Right lung (tissue), 5 donors: ENCODE results near the gene FAM13A. TPM values are rescaled to one million over a fixed set of nuclear protein-coding genes. Genes with fewer than 3 reads are reported as not detected.
"Not testable (repeated sequence)": the region's sequence is repeated elsewhere in the genome, so short reads cannot be mapped to it uniquely, and the experiment has no call there.

Source experiments
- DNase-seq, 2 donors: peaks; one replicate each; pipeline ENCODE4 v3.0.0-alpha.2; 2013
- polyA plus RNA-seq, 5 donors: library from polyadenylated mRNA; unstranded; fragments of 120-200 nt; gene quantifications; one replicate each; pipeline versions ENCODE4 v1.2.1 to v1.2.3, GENCODE V29; 2013; ENCODE audit warnings: inconsistent platforms in 1 of 5, low replicate concordance in 1 of 5; ENCODE audit not compliant: insufficient read length in 5 of 5, insufficient read depth in 1 of 5

FAM13A gene
- polyA plus RNA-seq, 5 donors, result 40.8 to 65.3 (median 60.1) TPM

DNA sequence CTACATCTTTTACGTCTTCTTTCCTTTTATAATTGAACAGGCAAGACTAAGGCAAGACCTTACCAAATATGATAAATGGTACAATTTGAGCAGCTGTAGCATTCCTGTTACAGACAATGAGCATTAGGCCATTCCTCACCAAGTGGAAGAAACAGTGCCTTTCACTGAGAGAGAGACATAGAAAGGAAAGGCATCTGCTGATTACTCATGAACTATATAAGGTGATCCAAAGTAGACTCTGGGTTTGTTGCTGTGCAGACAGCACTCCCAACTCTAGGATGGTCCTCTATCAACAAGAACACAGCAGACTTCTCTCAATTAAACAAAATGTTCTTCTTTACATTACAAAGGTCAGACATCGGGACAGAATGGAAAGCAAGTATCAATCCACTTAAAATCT lies 91.9 kb downstream of the FAM13A start:
- DNase-seq, result no peak

DNA sequence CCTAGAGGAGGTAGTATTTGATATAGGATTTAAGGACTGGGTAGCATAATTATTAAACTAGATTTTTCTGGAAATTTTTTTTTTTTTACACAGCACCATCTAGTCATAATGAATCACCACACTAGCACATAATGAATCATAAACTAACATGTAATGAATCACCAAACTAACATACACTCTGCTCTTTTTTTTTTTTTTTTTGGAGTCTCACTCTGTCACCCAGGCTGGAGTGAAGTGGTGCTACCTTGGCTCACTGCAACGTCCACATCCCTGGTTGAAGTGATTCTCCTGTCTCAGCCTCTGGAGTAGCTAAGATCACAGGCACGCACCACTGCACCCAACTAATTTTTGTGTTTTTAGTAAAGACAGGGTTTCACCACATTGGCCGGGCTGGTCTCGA lies 92.5 kb downstream of the FAM13A start:
- no peak for DNase-seq

DNA sequence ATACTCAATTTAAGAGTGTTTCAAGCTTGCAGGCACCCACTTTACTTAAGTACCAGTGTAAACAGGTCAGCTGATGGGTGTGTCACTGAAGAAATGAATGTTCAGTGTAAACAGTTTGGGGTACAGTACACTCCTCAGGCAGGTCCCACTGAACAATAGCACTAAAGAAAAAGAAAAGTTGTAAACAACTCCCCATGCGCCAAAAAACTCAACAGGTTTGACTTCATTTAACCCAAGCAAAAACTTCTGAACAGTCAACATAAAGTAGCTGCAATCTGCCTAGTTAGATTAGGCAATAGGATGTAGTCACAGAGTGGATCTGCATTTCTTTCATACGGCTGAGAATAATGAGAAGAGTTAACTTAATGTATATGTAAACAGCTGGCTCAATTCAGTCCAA lies 93.2 kb downstream of the FAM13A start:
- DNase-seq, result no peak

DNA sequence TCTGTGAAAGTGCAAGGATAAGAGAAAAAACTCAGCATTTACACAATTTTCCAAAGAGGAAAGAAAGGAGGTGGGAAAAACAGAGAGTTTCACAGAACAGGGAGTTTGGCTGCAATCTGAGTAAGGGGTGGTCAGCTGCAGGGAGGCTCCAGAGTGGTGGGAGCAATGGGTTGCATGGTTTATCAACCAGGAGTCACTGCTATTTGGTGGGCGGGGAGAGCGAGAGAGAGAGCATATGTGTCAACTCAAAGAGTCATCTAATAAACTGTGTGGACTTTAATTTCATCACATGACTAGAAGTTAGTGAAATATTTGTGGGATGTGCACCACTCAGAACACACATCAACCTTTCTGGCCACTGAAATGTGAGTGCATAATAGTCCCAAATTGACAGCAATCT lies 94.6 kb downstream of the FAM13A start:
- DNase-seq, result no peak

DNA sequence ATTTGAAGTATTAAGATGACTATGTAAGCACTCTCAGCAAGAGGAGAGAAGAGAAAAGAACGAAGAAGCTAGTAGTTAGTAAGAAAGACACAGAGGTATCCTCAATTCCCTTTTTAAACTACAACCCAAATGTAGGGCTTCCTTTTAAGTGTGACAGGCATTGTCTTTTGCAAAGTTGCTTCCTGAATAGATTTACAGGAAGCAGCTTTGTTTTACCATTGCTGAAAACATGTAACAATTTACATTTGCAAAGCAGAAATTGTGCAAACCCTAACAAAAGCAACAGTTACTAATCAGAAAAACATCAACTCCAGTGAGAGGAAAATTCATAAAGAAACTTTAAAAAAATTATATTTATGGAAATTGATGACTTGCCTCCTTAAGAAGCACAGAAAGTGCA lies 96.4 kb downstream of the FAM13A start:
- no peak for DNase-seq

DNA sequence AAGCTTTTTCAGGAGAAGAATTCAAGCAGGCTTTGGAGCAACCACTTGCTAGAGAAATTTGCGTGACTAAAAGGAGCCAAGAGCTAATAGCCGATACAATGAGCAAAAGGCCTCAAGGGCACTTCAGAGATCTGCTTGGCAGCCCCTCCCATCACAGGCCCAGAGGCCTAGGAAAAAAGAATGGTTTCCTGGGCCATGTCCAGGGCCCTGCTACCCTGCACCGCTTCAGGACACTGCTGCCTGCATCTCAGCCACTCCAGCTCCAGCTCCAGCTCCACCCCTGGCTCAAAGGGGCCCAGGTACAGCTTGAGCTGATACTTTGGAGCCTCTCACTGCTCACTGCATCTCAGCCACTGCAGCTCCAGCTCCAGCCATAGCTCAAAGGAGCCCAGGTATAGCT lies 98.9 kb downstream of the FAM13A start:
- DNase-seq, result no peak

DNA sequence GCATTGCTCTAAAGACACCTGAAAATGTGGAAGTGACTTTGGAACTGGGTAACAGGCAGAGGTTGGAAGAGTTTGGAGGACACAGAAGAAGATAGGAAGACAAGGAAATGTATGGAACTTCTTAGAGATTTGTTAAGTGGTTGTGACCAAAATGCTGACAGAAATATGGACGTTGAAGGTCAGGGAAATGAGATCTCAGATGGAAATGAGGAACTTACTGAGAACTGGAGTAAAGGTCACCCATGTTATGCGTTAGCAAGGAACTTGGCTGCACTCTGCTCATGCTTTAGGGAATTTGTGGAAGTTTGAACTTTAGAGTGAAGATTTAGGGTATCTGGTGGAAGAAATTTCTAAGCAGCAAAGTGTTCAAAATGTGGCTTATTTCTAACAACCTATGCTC lies 99.4 kb downstream of the FAM13A start:
- no peak for DNase-seq

DNA sequence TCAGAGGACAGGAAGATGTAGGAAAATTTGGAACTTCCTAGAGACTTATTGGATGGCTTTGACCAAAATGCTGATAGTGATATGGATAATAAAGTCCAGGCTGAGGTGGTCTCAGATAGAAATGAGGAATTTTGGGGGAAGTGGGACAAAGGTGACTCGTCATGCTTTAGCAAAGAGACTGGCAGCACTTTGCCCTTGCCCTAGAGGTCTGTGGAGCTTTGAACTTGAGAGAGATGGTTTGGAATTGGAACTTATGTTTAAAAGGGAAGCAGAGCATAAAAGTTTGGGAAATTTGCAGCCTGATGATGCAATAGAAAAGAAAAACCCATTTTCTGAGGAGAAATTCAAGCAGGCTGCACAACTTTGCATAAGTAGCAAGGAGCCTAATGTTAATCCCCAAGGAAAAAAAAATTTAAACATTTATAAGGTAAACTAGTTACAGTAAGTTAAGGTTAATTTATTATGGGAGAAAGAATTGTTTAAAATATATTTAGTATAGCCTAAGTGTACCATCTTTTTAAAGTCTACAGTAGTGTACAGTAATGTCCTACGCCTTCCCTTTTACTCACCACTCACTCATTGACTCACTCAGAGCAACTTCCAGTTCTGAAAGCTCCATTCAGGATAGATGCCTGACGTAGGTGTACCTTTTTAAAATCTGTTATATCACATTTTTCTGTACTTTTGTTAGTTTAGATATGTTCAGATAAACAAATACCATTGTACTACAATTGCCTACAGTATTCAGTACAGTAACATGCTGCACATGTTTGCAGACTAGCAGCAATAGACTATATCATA lies 101.2 kb downstream of the FAM13A start:
- DNase-seq, result no peak

DNA sequence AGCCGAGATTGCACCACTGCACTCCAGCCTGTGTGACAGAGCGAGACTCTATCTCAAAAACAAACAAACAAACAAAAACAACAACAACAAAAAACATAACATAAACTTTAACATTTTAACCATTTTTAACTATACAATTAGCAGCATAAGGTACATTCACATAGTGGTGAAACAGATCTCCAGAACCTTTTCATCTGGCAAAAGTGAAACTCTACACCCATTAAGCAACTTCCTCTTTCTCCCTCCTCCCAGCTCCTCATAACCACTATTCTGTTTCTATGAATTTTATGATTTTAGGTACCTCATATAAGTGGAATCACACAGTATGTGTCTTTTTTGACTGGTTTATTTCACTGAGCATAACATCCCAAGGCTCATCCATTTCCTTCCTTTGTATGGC lies 103.6 kb downstream of the FAM13A start:
- no peak for DNase-seq

DNA sequence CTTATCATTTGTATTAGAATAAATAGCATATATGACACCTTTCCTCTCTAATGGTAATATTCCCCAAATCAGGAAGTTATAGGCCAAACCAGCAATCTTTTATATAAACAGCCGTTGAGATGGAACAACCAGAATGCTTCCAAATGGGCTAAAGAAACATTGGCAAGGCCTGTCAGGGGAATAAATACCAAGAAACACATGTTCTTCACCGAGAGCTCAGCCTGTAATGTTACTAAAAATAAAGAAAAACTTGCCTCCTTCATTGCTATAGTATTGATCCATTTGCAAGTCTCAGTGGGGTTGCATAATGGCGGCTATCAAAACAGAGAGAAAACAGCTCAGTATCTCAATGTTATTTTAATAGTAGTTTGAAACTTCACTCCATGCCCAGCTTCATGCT lies 104.9 kb downstream of the FAM13A start:
- no peak for DNase-seq

DNA sequence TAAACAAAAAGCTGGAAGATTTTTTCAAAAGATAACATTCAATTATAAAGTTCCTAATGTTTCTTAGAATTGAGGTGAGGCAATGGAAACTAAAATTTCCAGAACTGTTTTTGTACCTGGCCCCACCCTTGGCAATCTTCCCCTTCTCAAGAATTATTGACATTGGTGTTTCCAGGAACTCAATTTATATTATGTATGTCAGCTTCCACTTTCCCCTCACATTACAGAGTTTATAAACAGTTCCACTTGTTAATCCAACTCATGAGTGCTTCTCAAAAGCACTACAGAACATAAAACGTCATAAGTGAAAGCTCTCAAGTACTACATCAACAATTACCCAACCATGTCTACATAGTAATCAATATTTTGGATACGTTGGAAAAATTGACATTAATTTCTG lies 107.4 kb downstream of the FAM13A start:
- peak in 1 of 2 donors; percentile 15 for DNase-seq

DNA sequence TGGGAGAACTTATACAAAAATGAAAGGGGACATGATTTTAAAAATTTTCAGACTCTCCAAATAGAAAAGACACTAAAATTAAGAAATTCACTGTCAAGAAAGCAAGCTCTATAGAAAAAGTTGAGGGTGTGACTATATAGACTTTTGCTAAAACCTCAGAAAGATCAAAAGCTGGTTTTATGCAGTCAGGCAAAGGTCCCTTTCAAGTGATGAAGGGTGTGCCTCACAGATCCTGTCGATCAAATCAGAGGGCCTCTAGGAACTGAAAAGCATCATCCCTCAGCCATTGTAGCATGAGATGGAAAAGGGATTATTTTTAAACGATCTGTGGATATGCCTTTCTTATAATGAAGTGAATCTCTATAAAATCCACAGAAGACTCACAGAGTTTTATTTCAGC lies 116.5 kb downstream of the FAM13A start:
- DNase-seq, result no peak

DNA sequence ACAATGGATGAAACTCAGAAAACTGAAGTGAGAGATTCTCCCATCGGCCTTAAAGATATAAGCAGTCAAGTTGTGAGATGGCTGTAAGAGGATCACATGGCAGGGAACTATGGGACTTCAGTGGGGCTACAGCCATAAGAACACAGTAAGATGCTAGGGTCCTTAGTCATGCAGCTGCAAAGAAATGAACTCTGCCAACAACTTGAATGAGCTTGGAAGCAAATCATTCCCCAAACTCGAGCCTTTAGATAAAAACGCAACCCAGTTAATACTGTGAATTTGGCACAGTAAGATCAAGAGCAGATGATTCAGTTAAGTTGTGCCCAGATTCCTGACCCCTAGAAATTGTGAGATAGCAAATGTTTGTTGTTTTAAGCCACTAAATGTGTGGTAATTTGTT lies 117.3 kb downstream of the FAM13A start:
- DNase-seq, result no peak

DNA sequence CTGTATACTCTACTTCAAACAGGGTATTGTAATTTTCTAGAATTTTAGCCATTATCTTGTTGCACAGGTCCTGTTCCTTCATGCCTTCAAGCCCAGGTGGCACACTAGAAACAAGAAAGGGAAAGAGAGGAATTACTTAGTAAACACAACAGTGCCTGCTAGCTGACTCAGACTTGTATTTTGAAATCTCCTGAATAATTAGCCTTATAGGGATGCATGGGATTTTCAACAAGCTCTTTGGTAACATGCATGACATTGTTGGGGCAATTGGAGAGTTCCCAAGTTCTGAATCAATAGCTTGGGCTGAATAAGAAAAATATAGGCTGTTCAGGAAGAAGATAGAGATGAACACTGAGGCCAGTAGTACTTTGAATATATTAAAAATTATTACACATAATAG lies 118.8 kb downstream of the FAM13A start:
- no peak for DNase-seq

DNA sequence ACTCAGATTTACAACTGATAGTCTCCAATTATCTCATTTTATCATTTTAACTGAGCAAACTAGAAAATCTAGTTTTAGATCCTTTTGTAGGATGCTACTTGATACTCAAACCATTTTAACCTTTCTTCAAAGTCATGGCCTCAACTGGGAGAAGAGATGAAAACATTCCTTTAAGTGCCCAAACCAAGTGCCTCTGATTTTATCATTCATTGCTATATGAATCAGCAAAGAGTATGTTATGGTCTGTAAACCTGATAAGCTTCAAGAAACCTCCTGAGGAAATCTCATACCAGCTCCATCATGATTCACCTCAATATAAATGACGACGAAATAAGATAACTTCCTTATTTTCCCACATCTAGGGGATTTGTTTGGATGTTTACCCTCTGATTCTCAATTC lies 119.9 kb downstream of the FAM13A start:
- no peak for DNase-seq

DNA sequence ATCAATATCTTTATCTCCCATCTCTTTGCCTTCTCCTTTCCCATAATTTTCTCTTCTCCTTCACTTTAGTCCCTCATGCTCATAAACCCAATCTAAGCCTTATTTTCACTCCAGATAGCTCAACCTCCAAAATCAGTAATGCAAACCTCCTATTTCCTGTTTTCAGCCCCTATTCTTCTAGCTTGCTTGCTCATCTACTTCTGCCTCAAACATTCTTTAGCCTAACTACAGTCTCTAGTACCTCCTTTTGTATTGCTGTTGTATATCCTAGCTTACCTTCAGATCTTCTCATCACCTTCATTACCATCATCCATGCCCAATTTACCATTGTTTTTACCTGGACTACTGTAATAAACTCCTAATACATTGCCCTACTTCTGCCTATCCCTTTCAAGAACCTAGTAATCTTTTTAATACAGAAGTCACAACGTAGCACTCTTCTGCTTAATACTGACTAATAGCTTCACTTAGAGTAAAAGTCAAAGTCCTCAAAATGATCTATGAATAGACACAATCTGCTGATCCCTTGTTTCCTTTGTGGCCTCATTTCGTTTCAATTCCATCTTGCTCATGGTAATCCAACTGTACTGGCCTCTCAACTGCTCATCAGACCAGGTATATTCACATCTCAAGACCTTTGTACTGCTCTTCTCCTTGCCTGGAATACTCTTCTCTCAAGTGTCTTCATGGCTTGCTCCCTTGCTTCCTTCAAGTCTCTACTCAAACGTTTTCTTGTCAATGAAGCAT lies 123.4 kb downstream of the FAM13A start:
- DNase-seq, result no peak

DNA sequence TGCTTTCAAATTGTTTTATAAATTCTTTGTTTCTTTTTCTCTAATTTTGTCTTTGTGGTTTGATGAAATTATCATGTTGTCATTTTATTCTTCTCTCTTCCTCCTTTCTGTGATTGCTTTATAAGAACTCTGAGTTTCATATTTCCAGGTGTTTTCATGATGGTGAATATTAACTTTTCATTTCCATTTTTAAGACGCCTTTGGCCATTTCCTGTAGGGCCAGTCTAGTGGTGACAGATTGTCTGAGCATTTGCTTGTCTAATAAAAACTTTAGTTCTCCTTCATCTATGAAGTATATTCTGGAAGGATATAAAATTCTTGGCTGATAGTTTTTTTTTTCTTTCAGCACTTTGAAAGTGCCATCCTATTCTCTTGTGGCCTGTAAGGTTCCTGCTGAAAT lies 128.1 kb downstream of the FAM13A start:
- no peak for DNase-seq

DNA sequence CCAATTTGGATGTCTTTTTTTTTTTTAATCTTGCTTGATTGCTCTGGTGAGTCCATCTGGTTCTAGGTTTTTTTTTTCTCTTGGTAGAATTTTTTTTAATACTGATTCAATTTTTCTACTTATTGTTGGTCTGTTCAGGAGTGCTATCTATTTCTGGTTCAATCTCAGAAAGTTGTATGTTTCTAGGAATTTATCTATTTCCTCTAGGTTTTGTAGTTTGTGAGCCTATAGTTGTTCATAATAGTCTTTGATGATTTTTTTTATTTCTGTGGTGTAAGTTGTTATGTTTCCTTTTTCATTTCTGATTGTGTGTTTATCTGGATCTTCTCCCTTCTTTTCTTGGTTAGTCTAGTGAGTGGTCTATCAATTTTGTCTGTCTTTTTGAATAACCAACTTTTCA lies 129.6 kb downstream of the FAM13A start:
- no peak for DNase-seq

DNA sequence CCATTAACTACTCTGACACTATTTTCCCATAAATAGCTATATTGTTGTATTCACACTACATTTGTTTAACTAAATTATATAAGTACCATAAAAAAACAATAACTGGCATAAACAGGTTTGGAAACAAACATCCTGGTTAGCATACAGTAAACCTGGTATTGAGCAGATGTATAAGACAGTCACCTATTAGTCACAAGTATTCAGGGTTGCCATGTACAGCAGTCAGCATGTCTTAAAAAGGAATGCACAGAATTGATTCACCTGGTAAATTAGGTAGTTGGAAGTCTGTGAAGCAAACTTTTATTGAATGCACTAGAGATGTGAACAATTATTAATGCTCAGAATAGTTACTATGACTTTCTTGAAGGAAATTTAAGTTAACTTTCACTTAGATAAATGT lies 137.9 kb downstream of the FAM13A start:
- no peak for DNase-seq

DNA sequence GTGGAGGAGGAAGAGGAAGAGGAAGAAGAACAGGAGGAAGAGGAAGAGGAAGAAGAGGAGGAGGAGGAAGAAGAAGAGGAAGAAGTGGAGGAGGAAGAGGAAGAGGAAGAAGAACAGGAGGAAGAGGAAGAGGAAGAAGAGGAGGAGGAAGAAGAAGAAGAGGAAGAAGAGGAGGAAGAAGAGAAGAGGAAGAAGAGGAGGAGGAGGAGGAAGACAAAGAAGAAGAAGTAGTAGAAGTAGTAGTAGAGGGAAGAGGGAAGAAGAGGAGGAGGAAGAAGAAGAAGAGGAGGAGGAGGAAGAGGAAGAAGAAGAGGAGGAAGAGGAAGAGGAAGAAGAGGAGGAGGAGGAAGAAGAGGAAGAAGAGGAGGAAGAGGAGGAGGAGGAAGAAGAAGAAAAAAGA lies 143.8 kb downstream of the FAM13A start:
- DNase-seq, result not testable (repeated sequence)

DNA sequence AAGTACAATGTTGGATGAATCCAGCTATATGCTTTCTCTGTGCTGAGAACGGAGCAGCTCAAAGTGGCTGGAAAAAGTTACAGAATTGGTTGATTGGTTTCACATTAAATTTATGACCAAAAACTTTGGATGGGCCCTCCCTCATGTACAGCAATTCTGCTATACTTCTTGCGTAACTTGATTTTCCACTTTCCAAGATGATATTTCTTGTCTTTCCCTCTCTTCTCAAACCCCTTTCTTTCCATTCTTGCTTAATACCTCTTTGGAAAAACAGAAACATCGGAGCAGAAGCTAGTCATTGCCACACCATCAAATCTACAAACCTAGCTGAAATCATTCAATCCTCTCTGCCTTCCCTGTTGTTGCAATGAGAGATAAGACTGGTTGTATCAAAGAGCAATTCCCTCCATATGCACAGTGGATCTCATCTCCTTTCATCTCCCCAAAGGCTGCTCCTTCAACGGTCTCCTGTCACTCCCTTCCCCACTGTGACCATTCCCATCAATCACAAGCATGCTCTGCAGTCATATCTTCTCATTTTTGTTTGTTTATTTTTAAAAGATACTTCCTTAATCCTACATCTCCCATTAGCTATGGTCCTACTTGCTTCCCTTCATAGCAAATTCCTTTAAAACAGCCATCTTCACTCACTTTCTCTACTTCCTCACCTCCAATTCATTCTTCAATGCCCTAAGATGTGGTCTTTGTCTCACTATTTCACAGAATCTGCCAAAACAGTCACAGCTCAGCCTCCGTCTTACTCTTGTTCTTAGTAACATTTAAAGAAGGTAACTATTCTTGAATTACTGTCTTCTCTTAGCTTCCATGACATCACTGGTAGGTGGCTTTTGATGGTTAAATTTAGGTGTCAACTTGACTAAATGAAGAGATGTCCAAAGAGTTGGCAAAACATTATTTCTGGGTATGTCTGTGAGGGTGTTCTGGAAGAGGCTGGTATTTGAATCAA lies 145.5 kb downstream of the FAM13A start:
- DNase-seq, result no peak

DNA sequence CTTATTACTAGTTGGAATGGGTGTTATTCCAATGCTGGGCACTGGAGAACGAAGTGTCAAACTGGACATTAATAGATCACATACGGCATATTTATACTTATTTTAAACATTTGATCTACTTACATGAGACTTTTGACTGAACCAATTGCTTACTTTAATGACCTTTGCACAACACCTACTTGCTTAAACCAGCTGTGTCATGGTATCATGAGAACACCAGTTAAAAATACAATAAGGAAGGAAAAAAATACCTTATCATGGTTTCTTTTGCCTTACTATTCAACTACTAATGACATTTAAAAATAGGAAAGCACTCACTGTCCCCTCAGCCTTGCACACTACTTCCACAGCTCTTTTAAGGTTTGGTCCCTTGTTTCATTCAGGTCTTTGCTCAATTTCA lies 146.9 kb downstream of the FAM13A start:
- no peak for DNase-seq
